PC-9 (cell line): ENCODE data around the gene APH1A.
"Not testable (repeated sequence)": the region's sequence is repeated elsewhere in the genome, so short reads cannot be mapped to it uniquely, and the experiment has no call there.

ENCODE experiments used
- EZH2 ChIP-seq: fragments of 200-600 bp; sonication (generic); IDR thresholded peaks from 2 replicates; pipeline ENCODE4 v1.8.0; 2017; ENCODE audit warnings: antibody characterized with exemption, low read depth
- TF ChIP-seq, protein P1 (sequence below): fragments of 200-600 bp; sonication (generic); conservative IDR thresholded peaks from 2 replicates; pipeline ENCODE4 v1.6.1; 2017; ENCODE audit warnings: mixed run types, antibody characterized with exemption, mild to moderate bottlenecking, moderate library complexity

DNA sequence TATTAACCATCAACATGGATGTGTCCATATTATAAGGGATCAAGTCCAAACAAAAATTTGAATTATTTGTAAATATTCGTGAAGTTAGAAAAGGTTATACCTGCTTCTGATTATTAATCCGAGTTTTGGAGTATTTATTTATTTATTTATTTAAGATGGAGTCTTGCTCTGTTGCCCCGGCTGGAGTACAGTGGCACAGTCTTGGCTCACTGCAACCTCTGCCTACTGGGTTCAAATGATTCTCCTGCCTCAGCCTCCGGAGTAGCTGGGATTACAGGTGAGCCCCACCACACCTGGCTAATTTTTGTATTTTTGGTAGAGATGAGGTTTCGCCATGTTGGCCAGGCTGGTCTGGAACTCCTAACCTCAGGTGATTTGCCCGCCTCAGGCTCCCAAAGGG is 53.0 kb downstream of the APH1A start:
- TF ChIP-seq, protein P1, sequence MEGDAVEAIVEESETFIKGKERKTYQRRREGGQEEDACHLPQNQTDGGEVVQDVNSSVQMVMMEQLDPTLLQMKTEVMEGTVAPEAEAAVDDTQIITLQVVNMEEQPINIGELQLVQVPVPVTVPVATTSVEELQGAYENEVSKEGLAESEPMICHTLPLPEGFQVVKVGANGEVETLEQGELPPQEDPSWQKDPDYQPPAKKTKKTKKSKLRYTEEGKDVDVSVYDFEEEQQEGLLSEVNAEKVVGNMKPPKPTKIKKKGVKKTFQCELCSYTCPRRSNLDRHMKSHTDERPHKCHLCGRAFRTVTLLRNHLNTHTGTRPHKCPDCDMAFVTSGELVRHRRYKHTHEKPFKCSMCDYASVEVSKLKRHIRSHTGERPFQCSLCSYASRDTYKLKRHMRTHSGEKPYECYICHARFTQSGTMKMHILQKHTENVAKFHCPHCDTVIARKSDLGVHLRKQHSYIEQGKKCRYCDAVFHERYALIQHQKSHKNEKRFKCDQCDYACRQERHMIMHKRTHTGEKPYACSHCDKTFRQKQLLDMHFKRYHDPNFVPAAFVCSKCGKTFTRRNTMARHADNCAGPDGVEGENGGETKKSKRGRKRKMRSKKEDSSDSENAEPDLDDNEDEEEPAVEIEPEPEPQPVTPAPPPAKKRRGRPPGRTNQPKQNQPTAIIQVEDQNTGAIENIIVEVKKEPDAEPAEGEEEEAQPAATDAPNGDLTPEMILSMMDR, result not testable (repeated sequence)
- TF ChIP-seq EZH2, result not testable (repeated sequence)
